ENCODE results near the gene XCR1. TPM values are rescaled to one million over a fixed set of nuclear protein-coding genes. Genes with fewer than 3 reads are reported as not detected.

XCR1 gene
- total and polyA plus RNA-seq, 2 of the 8 experiments (the other 6 are each of a cell fraction or from before 2014, with no cell fraction given): 0.53 TPM; not detected in 1

GRCh38 chr3:46029953-46030543 is 2.8 kb upstream of the XCR1 start:
- FAIRE-seq: no peak
- no peak overlapping the region for H2BK12ac ChIP-seq (ENCODE audit: low read depth, low read length)
- no peak overlapping the region for H3K27ac ChIP-seq (ENCODE audit: low read depth, low read length)
- no peaks in the 10 kb centered on the region for H3K27me3 ChIP-seq (replicated peaks in 1 of 4; ENCODE audit: control insufficient read depth in 3 of 4, extremely low read depth in 1 of 4, insufficient read depth in 3 of 4, low read length in 3 of 4)
- no peak overlapping the region for H3K4me2 ChIP-seq (ENCODE audit: insufficient read depth in 1 of 2, low read depth in 2 of 2, low read length in 2 of 2)
- no peak overlapping the region for H3K18ac ChIP-seq (ENCODE audit: extremely low read depth, low read length)
- H3K56ac ChIP-seq (replicated peaks; ENCODE audit: insufficient read length, low read depth, low read length): no peak overlapping the region
- no peak overlapping the region for H2BK120ac ChIP-seq (replicated peaks; ENCODE audit: low read depth, low read length)
- H3K23me2 ChIP-seq (ENCODE audit: low read depth, low read length): no peaks in the 10 kb centered on the region
- no peak overlapping the region for H3K4ac ChIP-seq (replicated peaks; ENCODE audit: insufficient read length, low read depth, low read length)
- DNase-seq (ENCODE audit: low read depth in 1 of 2, low spot score in 2 of 2): no peak
- no peaks in the 10 kb centered on the region for H3K79me1 ChIP-seq (ENCODE audit: low read depth, low read length)
- no peak overlapping the region for H4K8ac ChIP-seq (ENCODE audit: extremely low read depth, insufficient read depth, low read length)
- no peak overlapping the region for H3K14ac ChIP-seq (ENCODE audit: insufficient read length)
- H3K4me1 ChIP-seq (replicated peaks in 1 of 4; ENCODE audit: control insufficient read depth in 3 of 4, insufficient read depth in 4 of 4, low read length in 3 of 4): peaks cover 0 to 5% (median 0%) of the 10 kb centered on the region in 4 experiments; a peak in 2 of 7 replicates
- H4K91ac ChIP-seq (replicated peaks; ENCODE audit: insufficient read length, low read length): no peak overlapping the region
- CTCF ChIA-PET (ENCODE audit: partially characterized antibody): interaction anchor here (0.6 to 1.5 kb wide), 5 partner anchors 17 to 342 kb away, joined by 3 to 5 read pairs (median 3); no protein-coding TSS in a partner anchor
- H3K4me3 ChIP-seq (ENCODE audit: extremely low read depth in 1 of 4, insufficient read depth in 2 of 4, low read depth in 3 of 4, low read length in 4 of 4): no peak overlapping the region
- H3K23ac ChIP-seq (ENCODE audit: insufficient read length): no peak overlapping the region
- no peak overlapping the region for H2BK15ac ChIP-seq (ENCODE audit: low read length)
- no peaks in the 10 kb centered on the region for H3K9me3 ChIP-seq (ENCODE audit: insufficient read depth in 2 of 2, low read depth in 1 of 2, low read length in 1 of 2)
- no peak overlapping the region for H2AFZ ChIP-seq (ENCODE audit: low read length)
- H3K79me2 ChIP-seq (ENCODE audit: control insufficient read depth in 1 of 2, insufficient read depth in 2 of 2, low read length in 2 of 2): no peaks in the 10 kb centered on the region
- no peak overlapping the region for H2BK20ac ChIP-seq (ENCODE audit: low read length)
- no peaks in the 10 kb centered on the region for H4K20me1 ChIP-seq (replicated peaks in 1 of 2; ENCODE audit: control insufficient read depth in 1 of 2, insufficient read depth in 2 of 2, low read length in 2 of 2)
- no peak overlapping the region for H4K5ac ChIP-seq (ENCODE audit: insufficient read length, low read depth, low read length)
- H3K36me3 ChIP-seq (ENCODE audit: control insufficient read depth in 2 of 4, insufficient read depth in 4 of 4, low read length in 3 of 4): no peaks in the 10 kb centered on the region
- 87% methylated on average over 1 of the region's 1 CpG; no CpG with 5 or more reads in 1 of the 2 experiments for WGBS, 2 experiments (ENCODE audit: extremely low coverage in 1 of 2, insufficient coverage in 1 of 2, insufficient read length in 1 of 2, insufficient replicate concordance in 2 of 2, low coverage in 1 of 2, low lambda C conversion rate in 2 of 2, missing lambda C conversion rate in 1 of 2)
- POLR2A ChIA-PET (ENCODE audit: partially characterized antibody): no interaction called here
- H2AK5ac ChIP-seq (ENCODE audit: low read depth, low read length): no peak overlapping the region
- no peak overlapping the region for H3K9ac ChIP-seq (replicated peaks in 1 of 4; ENCODE audit: extremely low read depth in 1 of 4, low read depth in 3 of 4, low read length in 3 of 4)
- no peak overlapping the region for H2BK5ac ChIP-seq (ENCODE audit: low read depth, low read length)
- TF ChIP-seq ZNF274 (IDR thresholded peaks at IDR 0.05; ENCODE audit: borderline replicate concordance, extremely low read depth, low read length) (no peak), SAP30 (IDR thresholded peaks at IDR 0.05; ENCODE audit: insufficient read depth, insufficient replicate concordance, low read length) (no peak), PHF8 (conservative IDR thresholded peaks at IDR 0.05; ENCODE audit: low read depth, low read length) (no peak), CEBPB (IDR thresholded peaks at IDR 0.05; ENCODE audit: low read depth, low read length) (no peak), CHD1 (IDR thresholded peaks at IDR 0.05; ENCODE audit: low read depth, low read length) (no peak)

Measured in H1 (cell line).